Left lung (tissue), 10 donors: Measurements from ENCODE around the gene TRIM8. TPM values are rescaled to one million over a fixed set of nuclear protein-coding genes. Genes with fewer than 3 reads are reported as not detected.

Experiments used
- ATAC-seq: fragments of 200-7000 bp; cut with Tn5 transposase; one replicate; pipeline ENCODE4 v1.9.1; 2020; ENCODE audit warnings: moderate library complexity
- DNase-seq, 4 donors: peaks; one replicate each; pipeline ENCODE4 v3.0.0-alpha.2; 2013 to 2020
- H3K27ac ChIP-seq, 2 donors: fragments of 200-600 bp; sonication (generic) in 1 of 2; one replicate each; pipeline versions ENCODE4 v1.5.0 to v1.8.0; 2020 to 2021
- H3K27me3 ChIP-seq, 2 donors: fragments of 200-600 bp; sonication (generic) in 1 of 2; one replicate each; pipeline versions ENCODE4 v1.5.0 to v1.8.0; 2020 to 2021
- H3K36me3 ChIP-seq, 2 donors: fragments of 200-600 bp; sonication (generic) in 1 of 2; one replicate each; pipeline versions ENCODE4 v1.5.0 to v1.8.0; 2020 to 2021
- H3K4me1 ChIP-seq, 2 donors: fragments of 200-600 bp; one replicate each; pipeline ENCODE4 v1.8.0; 2021
- H3K4me3 ChIP-seq, 2 donors: fragments of 200-600 bp; sonication (generic) in 1 of 2; one replicate each; pipeline versions ENCODE4 v1.5.0 to v1.8.0; 2020 to 2021; ENCODE audit warnings: mild to moderate bottlenecking in 1 of 2
- H3K9me3 ChIP-seq, 2 donors: fragments of 200-600 bp; sonication (generic) in 1 of 2; one replicate each; pipeline versions ENCODE4 v1.5.0 to v1.8.0; 2020 to 2021
- CTCF ChIP-seq, 2 donors: fragments of 200-600 bp; sonication (generic) in 1 of 2; IDR thresholded peaks; one replicate each; pipeline versions ENCODE4 v1.5.0 to v1.8.0; 2021; ENCODE audit warnings: antibody characterized with exemption in 2 of 2
- intact Hi-C, 2 donors: fragments of 100-400 bp; cut with DNase I; formaldehyde crosslinking; loops; one replicate each; pipeline versions ENCODE4 v1.11.2 to v1.14.2; 2022
- polyA plus RNA-seq, 6 donors: library from polyadenylated mRNA; unstranded; fragments of 120-200 nt; gene quantifications; one replicate each; pipeline ENCODE4 v1.2.1, GENCODE V29; 2013; ENCODE audit not compliant: insufficient read length in 6 of 6
- total RNA-seq, 2 donors: library from RNA; stranded (reverse); fragmentation: NEBNext Ultra II Directional; extraction: Animal tissue kit (Norgen Biotek cat#: 25700); gene quantifications; one replicate each; pipeline ENCODE4 v1.2.1, GENCODE V29; 2021
- donor health status: DM: no; HTN: yes; CAD: no.
- donor health status: DM: no; HTN: no; CAD: no.

TRIM8 gene
- total and polyA plus RNA-seq, 8 donors = 88.9 to 180 (median 112) TPM

- H3K9me3 ChIP-seq = no peaks in the 10 kb centered on the region
- intact Hi-C loops = no loop called here
- no peak for TF ChIP-seq CTCF (IDR thresholded peaks at IDR 0.05)
- DNase-seq (peak in 1 of 4 donors; percentile 85), ATAC-seq (peak; percentile 3)
- H3K4me1 ChIP-seq = peaks cover 51 to 54% of the 10 kb centered on the region in 2 donors
- H3K27me3 ChIP-seq = no peaks in the 10 kb centered on the region
- peak overlapping the region; percentile 76 to 85 for H3K4me3 ChIP-seq
- H3K36me3 ChIP-seq = peaks cover 0 to 8% of the 10 kb centered on the region in 2 donors
- peak overlapping the region; percentile 98 to 99 for H3K27ac ChIP-seq
Measured at GRCh38 chr10:102646610-102647442, 2.5 kb downstream of the TRIM8 start.

GRCh38 chr10:102647443-102648268 lies 3.4 kb downstream of the TRIM8 start:
- ATAC-seq = no peak
- peak in 1 of 4 donors; percentile 26 for DNase-seq
- intact Hi-C loops = no loop called here
- no peak for TF ChIP-seq CTCF (IDR thresholded peaks at IDR 0.05)
- peaks cover 58 to 63% of the 10 kb centered on the region in 2 donors for H3K4me1 ChIP-seq
- peak overlapping the region; percentile 98 to 99 for H3K27ac ChIP-seq
- H3K27me3 ChIP-seq = no peaks in the 10 kb centered on the region
- peak overlapping the region; percentile 76 to 85 for H3K4me3 ChIP-seq
- peaks cover 0 to 8% of the 10 kb centered on the region in 2 donors for H3K36me3 ChIP-seq
- no peaks in the 10 kb centered on the region for H3K9me3 ChIP-seq

DNA sequence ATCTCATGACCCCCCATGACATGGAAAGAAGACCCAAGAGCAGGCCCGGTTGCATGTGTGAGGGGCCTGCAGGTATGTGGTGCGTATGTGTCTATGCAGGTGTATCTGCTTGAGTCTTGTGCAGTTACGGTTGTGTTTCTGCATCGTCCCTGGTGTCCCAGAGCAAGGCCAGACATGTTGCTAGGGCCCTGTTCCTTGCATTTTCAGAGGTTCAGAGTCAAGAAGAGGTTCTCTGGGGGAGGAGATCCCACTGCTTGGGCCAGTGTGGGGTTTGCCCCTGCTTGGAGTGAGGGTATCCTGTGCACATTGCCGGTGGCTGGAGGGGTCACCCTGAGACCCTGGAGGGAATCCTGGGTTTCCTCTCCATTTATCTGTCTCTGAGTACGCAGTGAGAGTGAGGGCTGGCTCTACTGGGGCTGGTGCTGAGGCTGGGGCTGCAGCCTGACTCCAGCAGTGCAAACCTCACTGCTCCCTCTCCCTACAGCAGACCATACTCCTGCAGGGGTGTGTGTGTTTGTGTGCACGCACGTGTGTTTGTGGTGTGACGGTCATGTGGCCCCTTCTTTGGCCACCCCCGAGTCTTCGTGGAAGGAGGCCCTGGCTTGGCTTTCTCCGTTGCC lies 4.1 kb downstream of the TRIM8 start:
- intact Hi-C loops = no loop called here
- H3K4me1 ChIP-seq = peaks cover 60 to 70% of the 10 kb centered on the region in 2 donors
- H3K4me3 ChIP-seq = peak overlapping the region; percentile 19 to 85

GRCh38 chr10:102648889-102649796 lies 4.9 kb downstream of the TRIM8 start:
- intact Hi-C loops = no loop called here
- DNase-seq = peak in 1 of 4 donors; percentile 83
- TF ChIP-seq CTCF (IDR thresholded peaks at IDR 0.05) = no peak
- H3K9me3 ChIP-seq = no peaks in the 10 kb centered on the region
- H3K4me1 ChIP-seq = peaks cover 60 to 78% of the 10 kb centered on the region in 2 donors
- H3K4me3 ChIP-seq = peak overlapping the region; percentile 19 to 85
- no peaks in the 10 kb centered on the region for H3K27me3 ChIP-seq
- ATAC-seq = no peak
- H3K36me3 ChIP-seq = peaks cover 0 to 23% of the 10 kb centered on the region in 2 donors
- H3K27ac ChIP-seq = peak overlapping the region; percentile 70 to 98

More for the DNA sequence above, 4.1 kb downstream of the TRIM8 start:
- no peaks in the 10 kb centered on the region for H3K27me3 ChIP-seq
- ATAC-seq (no peak), DNase-seq (peak in 1 of 4 donors; percentile 59)
- no peak for TF ChIP-seq CTCF (IDR thresholded peaks at IDR 0.05)
- peak overlapping the region; percentile 98 to 99 for H3K27ac ChIP-seq
- no peaks in the 10 kb centered on the region for H3K9me3 ChIP-seq
- H3K36me3 ChIP-seq = peaks cover 0 to 16% of the 10 kb centered on the region in 2 donors
